Body of pancreas (tissue), 4 donors: ENCODE results near the gene KRT38.

Experiments used
- POLR2A ChIP-seq, 3 donors: fragments of 450-650 bp; IDR thresholded peaks; one replicate each; pipeline ENCODE4 v1.6.1; 2016; ENCODE audit warnings: antibody characterized with exemption in 3 of 3, mild to moderate bottlenecking in 2 of 3
- TF ChIP-seq, protein P1 (sequence below), 7 experiments: fragments of 450-650 bp in 4 of 7; fragments of 200-600 bp in 3 of 7; sonication (generic) in 3 of 7; IDR thresholded peaks; one replicate each; pipeline ENCODE4 v1.5.1; 2016 to 2019; ENCODE audit warnings: antibody characterized with exemption in 7 of 7

DNA sequence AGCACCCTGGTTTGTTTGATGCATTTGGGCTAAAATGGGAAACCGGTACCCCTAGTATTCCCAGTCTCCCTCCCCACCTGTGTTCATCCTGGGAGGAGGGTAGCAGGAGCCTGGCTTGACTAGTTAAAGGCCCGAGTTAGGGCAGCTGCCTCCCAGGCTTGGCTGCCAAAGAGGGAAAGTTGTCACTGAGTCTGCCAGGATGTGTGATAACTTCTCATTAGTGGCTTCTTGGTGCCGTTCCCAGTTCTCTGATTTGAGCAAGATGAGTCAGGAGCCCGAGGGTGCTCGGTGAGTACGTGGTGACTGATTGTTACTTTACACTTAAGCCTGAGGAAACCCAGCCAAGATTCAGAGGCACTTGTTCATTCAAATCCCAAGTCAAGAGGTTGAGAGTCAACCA lies 23.9 kb upstream of the KRT38 start:
- TF ChIP-seq, protein P1, sequence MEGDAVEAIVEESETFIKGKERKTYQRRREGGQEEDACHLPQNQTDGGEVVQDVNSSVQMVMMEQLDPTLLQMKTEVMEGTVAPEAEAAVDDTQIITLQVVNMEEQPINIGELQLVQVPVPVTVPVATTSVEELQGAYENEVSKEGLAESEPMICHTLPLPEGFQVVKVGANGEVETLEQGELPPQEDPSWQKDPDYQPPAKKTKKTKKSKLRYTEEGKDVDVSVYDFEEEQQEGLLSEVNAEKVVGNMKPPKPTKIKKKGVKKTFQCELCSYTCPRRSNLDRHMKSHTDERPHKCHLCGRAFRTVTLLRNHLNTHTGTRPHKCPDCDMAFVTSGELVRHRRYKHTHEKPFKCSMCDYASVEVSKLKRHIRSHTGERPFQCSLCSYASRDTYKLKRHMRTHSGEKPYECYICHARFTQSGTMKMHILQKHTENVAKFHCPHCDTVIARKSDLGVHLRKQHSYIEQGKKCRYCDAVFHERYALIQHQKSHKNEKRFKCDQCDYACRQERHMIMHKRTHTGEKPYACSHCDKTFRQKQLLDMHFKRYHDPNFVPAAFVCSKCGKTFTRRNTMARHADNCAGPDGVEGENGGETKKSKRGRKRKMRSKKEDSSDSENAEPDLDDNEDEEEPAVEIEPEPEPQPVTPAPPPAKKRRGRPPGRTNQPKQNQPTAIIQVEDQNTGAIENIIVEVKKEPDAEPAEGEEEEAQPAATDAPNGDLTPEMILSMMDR (IDR thresholded peaks at IDR 0.05) = no peak
- no peak for TF ChIP-seq POLR2A (IDR thresholded peaks at IDR 0.05)
